Right lobe of liver (tissue), 6 donors: ENCODE measurements around the gene FAM156A. TPM values are rescaled to one million over a fixed set of nuclear protein-coding genes. Genes with fewer than 3 reads are reported as not detected.
A peak's percentile ranks its signal among the peaks of the same experiment; 100 is the strongest.
"Not testable (repeated sequence)": the region's sequence is repeated elsewhere in the genome, so short reads cannot be mapped to it uniquely, and the experiment has no call there.

Experiments
- ATAC-seq, 4 donors: fragments of 200-7000 bp; cut with Tn5 transposase; one replicate each; pipeline ENCODE4 v1.9.1; 2020; ENCODE audit warnings: mild to moderate bottlenecking in 4 of 4, moderate library complexity in 4 of 4
- DNase-seq, 3 donors: peaks; one replicate each; pipeline ENCODE4 v3.0.0-alpha.2; 2020
- H3K27ac ChIP-seq, 3 donors: fragments of 200-600 bp; one replicate each; pipeline ENCODE4 v1.8.0; 2022
- H3K27me3 ChIP-seq, 2 donors: fragments of 200-600 bp; one replicate each; pipeline ENCODE4 v1.8.0; 2022
- H3K36me3 ChIP-seq, 4 donors: fragments of 200-600 bp; sonication (generic) in 1 of 4; one replicate each; pipeline versions ENCODE4 v1.5.1 to v1.8.0; 2017 to 2022; ENCODE audit warnings: control low read depth in 1 of 4
- H3K4me1 ChIP-seq, 4 donors: fragments of 200-600 bp; sonication (generic) in 1 of 4; one replicate each; pipeline versions ENCODE4 v1.5.1 to v1.8.0; 2017 to 2022; ENCODE audit warnings: control low read depth in 1 of 4
- H3K4me3 ChIP-seq, 3 donors: fragments of 200-600 bp; one replicate each; pipeline ENCODE4 v1.8.0; 2022
- H3K9me3 ChIP-seq, 4 donors: fragments of 200-600 bp; sonication (generic) in 1 of 4; one replicate each; pipeline versions ENCODE4 v1.5.1 to v1.8.0; 2017 to 2022; ENCODE audit warnings: control low read depth in 1 of 4
- CTCF ChIP-seq, 4 donors: fragments of 200-600 bp in 3 of 4; fragments of 450-650 bp in 1 of 4; IDR thresholded peaks; one replicate each; pipeline versions ENCODE4 v1.5.1 to v1.8.0; 2016 to 2022; ENCODE audit warnings: antibody characterized with exemption in 4 of 4, mild to moderate bottlenecking in 2 of 4
- POLR2A ChIP-seq: fragments of 450-650 bp; IDR thresholded peaks from one replicate; pipeline ENCODE4 v1.6.1; 2017; ENCODE audit warnings: antibody characterized with exemption, mild to moderate bottlenecking
- WGBS: methylation state at CpG from one replicate; pipeline ENCODE4 v1.1.6; 2018; ENCODE audit warnings: low coverage, low lambda C conversion rate; ENCODE audit not compliant: insufficient coverage; ENCODE audit errors: missing lambda C conversion rate; 5-methylcytosine and 5-hydroxymethylcytosine counted together
- intact Hi-C, 2 donors: fragments of 100-400 bp; cut with DNase I; formaldehyde crosslinking; loops; one replicate each; pipeline versions ENCODE4 v1.11.2 to v1.14.1; 2022
- total RNA-seq, 6 experiments: library from RNA; depleted of rRNA in 2 of 6; stranded (reverse); fragments of >200 nt in 2 of 6; fragmentation: NEBNext Ultra II Directional in 3 of 6; extraction: Animal tissue kit (Norgen Biotek cat#: 25700) in 3 of 6; gene quantifications; one replicate each; pipeline versions ENCODE4 v1.1.0 to v1.2.4, GENCODE V29; 2016 to 2023
- donor health status: DM: no; HTN: yes; CAD: no.
- donor health status: DM: no; HTN: no; CAD: no.
- donor health status: DM: no; HTN: no; CAD: no.
- donor health status: DM: no; HTN: yes; CAD: no.
- donor health status: DM: no; HTN: yes; CAD: no.

The FAM156A gene
- total RNA-seq, 6 experiments from 2014 or later = 4.5 to 9.7 (median 6.7) TPM

DNA sequence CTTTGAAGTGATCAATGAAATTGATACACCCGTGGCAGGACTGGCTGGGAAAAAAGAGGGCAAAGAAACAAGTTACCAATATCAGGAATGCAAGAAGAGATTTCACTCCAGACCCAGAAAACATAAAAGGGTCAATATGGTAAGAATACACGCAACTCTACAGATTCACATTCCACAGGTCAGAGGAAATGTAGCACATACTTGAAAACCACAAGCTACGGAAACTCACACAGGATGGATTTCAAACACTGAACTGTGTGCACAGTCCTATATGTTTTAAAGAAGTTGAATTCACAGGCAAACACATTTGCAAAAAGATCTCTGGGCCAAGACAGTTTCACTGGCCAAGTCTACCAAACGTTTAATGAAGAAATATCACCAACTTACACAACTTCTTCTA is 9.0 kb downstream of the FAM156A start:
- not testable (repeated sequence) for H3K27me3 ChIP-seq, H3K27ac ChIP-seq
- no CpG with 5 or more reads among the region's 4 CpGs for WGBS

GRCh38 chrX:52948265-52948664 is 10.1 kb downstream of the FAM156A start:
- intact Hi-C loops, H3K4me3 ChIP-seq, H3K4me1 ChIP-seq, H3K36me3 ChIP-seq, H3K9me3 ChIP-seq, DNase-seq, H3K27me3 ChIP-seq, ATAC-seq, H3K27ac ChIP-seq: not testable (repeated sequence)
- no CpG with 5 or more reads among the region's 17 CpGs for WGBS

More for the DNA sequence above, 9.0 kb downstream of the FAM156A start:
- ATAC-seq, H3K4me3 ChIP-seq, intact Hi-C loops, H3K4me1 ChIP-seq, H3K36me3 ChIP-seq, H3K9me3 ChIP-seq, DNase-seq: not testable (repeated sequence)

DNA sequence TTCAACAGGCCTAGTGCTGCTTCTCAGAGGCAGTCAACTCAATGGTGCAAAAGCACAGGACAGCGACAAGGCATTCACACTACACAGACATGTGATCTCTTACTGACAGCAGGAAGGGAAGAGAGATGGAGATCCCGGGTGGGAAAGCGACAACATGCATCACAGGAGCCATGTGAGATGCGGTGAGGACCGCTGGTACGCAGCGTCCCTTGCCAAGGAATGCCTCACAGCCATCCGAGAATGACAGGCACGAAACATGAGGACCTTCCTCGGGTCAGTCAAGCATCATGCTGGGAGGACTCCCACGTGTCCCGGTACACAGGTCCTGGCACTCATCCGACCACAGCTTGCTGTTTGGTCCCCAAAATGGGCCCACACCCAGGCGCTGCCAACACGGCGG is 10.8 kb downstream of the FAM156A start:
- H3K27me3 ChIP-seq, H3K4me3 ChIP-seq, H3K9me3 ChIP-seq, H3K36me3 ChIP-seq, ATAC-seq, H3K4me1 ChIP-seq, DNase-seq, intact Hi-C loops, H3K27ac ChIP-seq: not testable (repeated sequence)
- WGBS = no CpG with 5 or more reads among the region's 16 CpGs

DNA sequence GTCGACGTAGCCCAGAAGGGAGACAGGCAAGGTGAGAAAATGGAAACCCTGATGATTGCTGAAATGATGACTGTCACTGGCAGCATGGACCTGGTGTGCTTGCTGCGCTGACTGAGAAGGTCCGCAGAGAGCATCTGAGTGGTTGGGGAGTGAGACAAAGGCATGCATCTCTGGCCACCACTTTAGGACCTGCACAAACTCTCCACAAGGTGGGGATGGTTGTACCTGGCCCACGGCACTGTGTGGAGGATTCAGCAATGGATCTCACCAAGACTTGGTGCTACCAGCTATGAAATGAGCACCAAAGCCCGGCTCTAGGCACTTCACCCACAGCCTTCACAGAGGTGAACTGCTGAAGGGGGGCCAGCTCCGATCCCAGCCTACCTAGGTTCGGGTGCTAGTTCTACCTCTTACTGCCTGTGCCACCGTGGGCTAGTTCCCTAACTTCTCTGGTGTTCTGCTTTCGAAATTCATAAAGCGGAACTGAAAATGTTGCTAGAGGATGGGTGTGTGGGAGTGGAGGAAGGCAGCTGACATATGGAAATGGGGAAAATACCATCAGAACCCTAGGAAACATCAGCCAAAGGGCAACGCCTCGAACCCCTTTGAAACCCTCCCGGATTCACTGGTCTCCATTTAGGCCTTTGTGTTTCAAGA is 12.4 kb downstream of the FAM156A start:
- H3K4me3 ChIP-seq, DNase-seq, H3K9me3 ChIP-seq, H3K36me3 ChIP-seq, intact Hi-C loops, H3K4me1 ChIP-seq, H3K27ac ChIP-seq, H3K27me3 ChIP-seq: not testable (repeated sequence)
- ATAC-seq = peak in 3 of 4 donors; percentile 24 to 48 (median 38)
- whole genome bisulfite sequencing = no CpG with 5 or more reads among the region's 14 CpGs

DNA sequence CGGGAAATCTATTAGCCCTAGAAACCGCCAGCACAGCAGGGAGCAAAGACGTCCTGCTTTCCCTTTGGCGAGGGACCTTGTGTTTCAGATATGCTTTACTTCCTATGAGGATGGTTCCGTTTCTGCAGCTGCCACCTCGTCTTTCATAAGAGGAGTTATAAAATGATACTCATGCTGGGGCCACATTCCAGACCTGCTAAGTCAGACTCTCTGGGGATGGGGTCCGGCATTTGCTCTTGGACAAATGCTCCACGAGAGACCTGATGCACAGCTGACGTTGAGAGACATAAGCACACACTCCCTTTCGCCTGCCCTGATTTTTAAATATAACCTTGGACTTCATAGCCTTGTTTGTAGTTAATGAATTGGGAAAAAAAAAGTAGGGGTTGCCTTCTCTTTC is 16.6 kb downstream of the FAM156A start:
- H3K4me3 ChIP-seq, ATAC-seq, intact Hi-C loops, H3K27ac ChIP-seq, H3K4me1 ChIP-seq, DNase-seq, H3K27me3 ChIP-seq, H3K36me3 ChIP-seq, H3K9me3 ChIP-seq: not testable (repeated sequence)
- WGBS = no CpG with 5 or more reads among the region's 10 CpGs

DNA sequence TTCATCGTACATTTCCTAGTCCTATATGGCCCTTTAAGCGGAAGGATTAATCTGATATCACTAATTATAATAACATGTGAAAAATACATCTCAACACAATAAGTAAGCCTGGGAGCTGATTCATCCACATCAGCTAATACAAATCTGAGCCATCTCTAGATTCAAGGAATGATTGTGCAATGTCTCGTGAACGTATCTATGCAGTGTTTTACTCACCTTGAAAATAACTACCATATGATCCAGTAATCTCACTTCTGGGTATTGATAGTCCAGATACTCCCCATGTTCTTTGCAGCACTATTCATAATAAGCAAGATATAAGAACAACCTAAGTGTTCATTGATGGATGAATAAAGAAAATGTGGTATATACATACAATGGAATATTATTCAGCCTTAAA is 17.6 kb downstream of the FAM156A start:
- H3K27me3 ChIP-seq, H3K9me3 ChIP-seq, H3K4me3 ChIP-seq, H3K4me1 ChIP-seq, H3K36me3 ChIP-seq, intact Hi-C loops, ATAC-seq, H3K27ac ChIP-seq, DNase-seq: not testable (repeated sequence)
- no CpG with 5 or more reads among the region's 4 CpGs for WGBS

GRCh38 chrX:52935470-52935784 is 22.9 kb downstream of the FAM156A start:
- intact Hi-C loops, H3K36me3 ChIP-seq, DNase-seq, H3K9me3 ChIP-seq, H3K27me3 ChIP-seq, H3K4me1 ChIP-seq: not testable (repeated sequence)
- peak overlapping the region; percentile 71 to 86 (median 73) for H3K4me3 ChIP-seq
- 10% methylated on average over 4 of the region's 10 CpGs for WGBS
- H3K27ac ChIP-seq = peak overlapping the region; percentile 88 to 96 (median 90)
- peak in 1 of 4 donors; percentile 1 for ATAC-seq

DNA sequence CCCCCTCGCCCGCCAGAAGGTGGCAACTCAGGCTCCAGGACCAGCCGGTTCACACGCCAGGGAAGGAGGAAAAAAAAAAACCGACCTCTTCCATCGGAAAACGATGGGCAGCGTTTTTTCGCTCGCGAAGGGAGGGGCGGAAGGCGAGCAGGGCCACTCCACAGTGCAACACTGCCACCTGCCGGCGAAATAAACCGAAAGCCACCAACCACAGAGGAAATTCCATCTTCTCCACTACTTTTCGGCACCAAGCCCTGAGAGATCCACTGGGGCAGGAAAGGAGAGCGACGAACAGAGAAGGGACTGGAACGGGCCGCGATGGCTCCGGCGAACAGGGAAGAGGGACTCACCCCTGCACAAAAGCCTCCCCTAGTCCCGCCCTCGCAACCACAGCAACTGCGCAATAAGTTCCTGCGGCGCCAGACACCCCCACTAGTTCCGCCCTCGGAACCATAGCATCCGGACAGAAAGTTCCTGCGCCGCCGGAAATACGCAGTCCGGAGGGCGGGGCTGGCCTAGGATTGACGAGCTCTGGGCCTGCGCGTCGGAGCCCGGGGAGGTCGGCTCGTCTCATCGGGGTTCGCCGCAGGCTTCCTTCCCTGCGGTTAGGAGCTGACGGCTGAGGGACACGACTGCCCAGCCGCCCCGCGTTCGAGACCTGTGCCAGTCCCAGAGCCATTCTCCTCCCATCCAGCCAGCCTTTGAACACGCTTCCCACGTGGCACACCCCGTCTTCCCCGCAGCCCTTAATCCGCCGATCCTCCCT is 23.4 kb downstream of the FAM156A start:
- DNase-seq (peak; percentile 91 to 97 (median 96)), ATAC-seq (peak; percentile 95 to 96 (median 96))
- H3K9me3 ChIP-seq = no peaks in the 10 kb centered on the region
- H3K4me3 ChIP-seq = peak overlapping the region; percentile 71 to 86 (median 73)
- peak overlapping the region; percentile 88 to 96 (median 90) for H3K27ac ChIP-seq
- no peaks in the 10 kb centered on the region for H3K27me3 ChIP-seq
- H3K4me1 ChIP-seq = peaks cover 0 to 6% (median 0%) of the 10 kb centered on the region in 4 donors
- intact Hi-C loops = no loop called here
- TF ChIP-seq CTCF (IDR thresholded peaks at IDR 0.05) (peak; percentile 93 to 100 (median 95)), POLR2A (peak; percentile 83)
- 0% methylated on average over 42 of the region's 61 CpGs for WGBS
- H3K36me3 ChIP-seq = no peaks in the 10 kb centered on the region
